Measurements from ENCODE around the gene ZNF76. TPM values are rescaled to one million over a fixed set of nuclear protein-coding genes. Genes with fewer than 3 reads are reported as not detected.

ZNF76 gene
- total RNA-seq, 1 experiment from 2014 or later, result 39.9 TPM

- H3K27ac ChIP-seq, result peak overlapping the region; percentile 92
- H3K4me2 ChIP-seq, result peak overlapping the region; percentile 96
- H4K20me1 ChIP-seq (ENCODE audit: insufficient read depth), result no peaks in the 10 kb centered on the region
- peaks cover 16% of the 10 kb centered on the region; the same call in 1 of the 2 replicates for H3K4me1 ChIP-seq (replicated peaks; ENCODE audit: insufficient read depth)
- intact Hi-C loops (cut with micrococcal nuclease; ENCODE audit: unreplicated experiment), result no loop called here
- H3K36me3 ChIP-seq (ENCODE audit: low read depth), result no peaks in the 10 kb centered on the region
- peaks cover 20% of the 10 kb centered on the region for H3F3A ChIP-seq (ENCODE audit: insufficient read depth, low read depth)
- H3K4me3 ChIP-seq, result peak overlapping the region; percentile 92
- ChIA-PET POLR2A (ENCODE audit: unreplicated experiment) (interaction anchor here (0.5 to 0.6 kb wide), 3 partner anchors 200 to 868 kb away, joined by 3 read pairs; no protein-coding TSS in a partner anchor), CTCF (interaction anchor here (0.7 kb wide), 1 partner anchor 60 kb away, joined by 3 read pairs; no protein-coding TSS in a partner anchor)
- no peaks in the 10 kb centered on the region for H3K27me3 ChIP-seq (ENCODE audit: insufficient read depth, low read depth)
- BruUV-seq (replicated peaks), result no TSS peak
- no peaks in the 10 kb centered on the region for H3K9me2 ChIP-seq (ENCODE audit: insufficient read depth)
- TF ChIP-seq CTCF (conservative IDR thresholded peaks at IDR 0.05) (no peak), EZH2 (IDR thresholded peaks at IDR 0.05; ENCODE audit: low read depth) (no peak)
- H3K9me3 ChIP-seq (ENCODE audit: insufficient read depth, low read depth), result no peaks in the 10 kb centered on the region
- H3K79me2 ChIP-seq (ENCODE audit: low read depth), result peaks cover 31% of the 10 kb centered on the region
- DNase-seq, result no peak
- peak overlapping the region; percentile 99 for H2AFZ ChIP-seq
These were observed 1.2 kb upstream of the ZNF76 start for GRCh38 chr6:35258336-35258735.

- BruUV-seq (replicated peaks), result TSS peak; percentile 60
- Histone ChIP-seq H3K27ac (peak overlapping the region; percentile 92), H2AFZ (peak overlapping the region; percentile 99), H3K4me2 (peak overlapping the region; percentile 96), H3K79me2 (ENCODE audit: low read depth) (peaks cover 31% of the 10 kb centered on the region), H3K4me1 (replicated peaks; ENCODE audit: insufficient read depth) (peaks cover 16% of the 10 kb centered on the region; the same call in 1 of the 2 replicates), H3K36me3 (ENCODE audit: low read depth) (no peaks in the 10 kb centered on the region), H3F3A (ENCODE audit: insufficient read depth, low read depth) (peaks cover 20% of the 10 kb centered on the region), H3K4me3 (peak overlapping the region; percentile 92), H3K27me3 (ENCODE audit: insufficient read depth, low read depth) (no peaks in the 10 kb centered on the region), H4K20me1 (ENCODE audit: insufficient read depth) (no peaks in the 10 kb centered on the region), H3K9me3 (ENCODE audit: insufficient read depth, low read depth) (no peaks in the 10 kb centered on the region), H3K9me2 (ENCODE audit: insufficient read depth) (no peaks in the 10 kb centered on the region)
- CTCF ChIA-PET, result interaction anchor here (0.5 to 1.0 kb wide), 3 partner anchors 119 to 816 kb away, joined by 3 to 5 read pairs (median 3); no protein-coding TSS in a partner anchor
- TF ChIP-seq CTCF (conservative IDR thresholded peaks at IDR 0.05), result no peak
- TF ChIP-seq EZH2 (IDR thresholded peaks at IDR 0.05; ENCODE audit: low read depth), result no peak
- peak in 1 of 2 experiments; percentile 40 for DNase-seq
- intact Hi-C loops (cut with micrococcal nuclease; ENCODE audit: unreplicated experiment), result no loop called here
- POLR2A ChIA-PET (ENCODE audit: unreplicated experiment), result interaction anchor here (0.5 to 0.6 kb wide), 2 partner anchors 605 to 831 kb away, joined by 3 read pairs; no protein-coding TSS in a partner anchor
These were observed 709 bp upstream of the ZNF76 start for GRCh38 chr6:35258858-35259193.

- Histone ChIP-seq H3K79me2 (ENCODE audit: low read depth) (peaks cover 31% of the 10 kb centered on the region), H3F3A (ENCODE audit: insufficient read depth, low read depth) (peaks cover 20% of the 10 kb centered on the region), H3K4me2 (peak overlapping the region; percentile 96), H3K27me3 (ENCODE audit: insufficient read depth, low read depth) (no peaks in the 10 kb centered on the region), H3K36me3 (ENCODE audit: low read depth) (no peaks in the 10 kb centered on the region), H4K20me1 (ENCODE audit: insufficient read depth) (no peaks in the 10 kb centered on the region), H3K4me1 (replicated peaks; ENCODE audit: insufficient read depth) (peaks cover 16% of the 10 kb centered on the region; the same call in 1 of the 2 replicates), H3K27ac (peak overlapping the region; percentile 92), H2AFZ (peak overlapping the region; percentile 99), H3K4me3 (peak overlapping the region; percentile 92), H3K9me2 (ENCODE audit: insufficient read depth) (no peaks in the 10 kb centered on the region), H3K9me3 (ENCODE audit: insufficient read depth, low read depth) (no peaks in the 10 kb centered on the region)
- intact Hi-C loops (cut with micrococcal nuclease; ENCODE audit: unreplicated experiment), result no loop called here
- DNase-seq, result peak; percentile 52 to 69
- BruUV-seq (replicated peaks), result TSS peak; percentile 58
- ChIA-PET POLR2A (ENCODE audit: unreplicated experiment) (interaction anchor here (0.6 to 0.7 kb wide), 2 partner anchors 234 to 603 kb away, joined by 4 to 6 read pairs; no protein-coding TSS in a partner anchor), CTCF (interaction anchor here (1.0 kb wide), 1 partner anchor 120 kb away, joined by 3 read pairs; no protein-coding TSS in a partner anchor)
- TF ChIP-seq CTCF (conservative IDR thresholded peaks at IDR 0.05) (no peak), EZH2 (IDR thresholded peaks at IDR 0.05; ENCODE audit: low read depth) (no peak)
These were observed 534 bp downstream of the ZNF76 start for GRCh38 chr6:35259948-35260590.
